PFSK-1 (cell line): Measurements from ENCODE around the gene BTBD8.

Source experiments
- FOXP2 ChIP-seq: optimal IDR thresholded peaks from 2 replicates; pipeline ENCODE3; 2011; ENCODE audit warnings: borderline replicate concordance, control low read depth, inconsistent platforms; ENCODE audit not compliant: insufficient read depth; ENCODE audit errors: extremely low read length, extremely low read depth
- POLR2AphosphoS5 ChIP-seq: IDR thresholded peaks from 2 replicates; pipeline ENCODE4 v1.6.1; 2012; ENCODE audit warnings: low read depth, mild to moderate bottlenecking, control low read depth, low read length, moderate library complexity
- SIN3A ChIP-seq: IDR thresholded peaks from 2 replicates; pipeline ENCODE4 v1.6.1; 2012; ENCODE audit warnings: mild to moderate bottlenecking, low read length, moderate library complexity, borderline replicate concordance; ENCODE audit not compliant: insufficient read depth
- TAF1 ChIP-seq: IDR thresholded peaks from 2 replicates; pipeline ENCODE4 v1.6.1; 2012; ENCODE audit warnings: low read length, control low read depth, borderline replicate concordance; ENCODE audit not compliant: insufficient read depth
- TF ChIP-seq, protein P1 (sequence below), 2 experiments: IDR thresholded peaks; 2 replicates each; pipeline versions ENCODE4 v1.6.1 to v1.8.0; 2011 to 2012; ENCODE audit warnings: low read depth in 2 of 2, low read length in 2 of 2, control low read depth in 1 of 2, inconsistent platforms in 1 of 2, mild to moderate bottlenecking in 1 of 2, moderate library complexity in 1 of 2; ENCODE audit not compliant: insufficient read depth in 1 of 2

The BTBD8 gene

DNA sequence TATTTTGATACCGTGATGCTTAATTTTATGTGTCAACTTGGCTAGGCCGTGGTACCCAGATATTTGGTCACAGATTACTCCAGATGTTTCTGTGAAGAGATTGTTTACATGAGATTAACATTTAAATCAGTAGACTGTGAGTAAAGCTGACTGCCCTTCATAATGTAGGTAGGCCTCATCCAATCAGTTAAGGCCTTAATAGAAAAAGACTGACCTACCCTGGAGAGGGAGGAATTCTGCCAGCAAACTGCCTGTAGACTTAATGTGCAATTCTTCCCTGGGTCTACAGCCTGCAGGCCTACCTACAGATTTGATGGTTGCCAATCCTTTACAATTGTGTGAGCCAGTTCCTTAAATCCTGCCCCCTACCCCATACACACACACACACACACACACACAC, 9.3 kb upstream of the BTBD8 start:
- TF ChIP-seq, protein P1, sequence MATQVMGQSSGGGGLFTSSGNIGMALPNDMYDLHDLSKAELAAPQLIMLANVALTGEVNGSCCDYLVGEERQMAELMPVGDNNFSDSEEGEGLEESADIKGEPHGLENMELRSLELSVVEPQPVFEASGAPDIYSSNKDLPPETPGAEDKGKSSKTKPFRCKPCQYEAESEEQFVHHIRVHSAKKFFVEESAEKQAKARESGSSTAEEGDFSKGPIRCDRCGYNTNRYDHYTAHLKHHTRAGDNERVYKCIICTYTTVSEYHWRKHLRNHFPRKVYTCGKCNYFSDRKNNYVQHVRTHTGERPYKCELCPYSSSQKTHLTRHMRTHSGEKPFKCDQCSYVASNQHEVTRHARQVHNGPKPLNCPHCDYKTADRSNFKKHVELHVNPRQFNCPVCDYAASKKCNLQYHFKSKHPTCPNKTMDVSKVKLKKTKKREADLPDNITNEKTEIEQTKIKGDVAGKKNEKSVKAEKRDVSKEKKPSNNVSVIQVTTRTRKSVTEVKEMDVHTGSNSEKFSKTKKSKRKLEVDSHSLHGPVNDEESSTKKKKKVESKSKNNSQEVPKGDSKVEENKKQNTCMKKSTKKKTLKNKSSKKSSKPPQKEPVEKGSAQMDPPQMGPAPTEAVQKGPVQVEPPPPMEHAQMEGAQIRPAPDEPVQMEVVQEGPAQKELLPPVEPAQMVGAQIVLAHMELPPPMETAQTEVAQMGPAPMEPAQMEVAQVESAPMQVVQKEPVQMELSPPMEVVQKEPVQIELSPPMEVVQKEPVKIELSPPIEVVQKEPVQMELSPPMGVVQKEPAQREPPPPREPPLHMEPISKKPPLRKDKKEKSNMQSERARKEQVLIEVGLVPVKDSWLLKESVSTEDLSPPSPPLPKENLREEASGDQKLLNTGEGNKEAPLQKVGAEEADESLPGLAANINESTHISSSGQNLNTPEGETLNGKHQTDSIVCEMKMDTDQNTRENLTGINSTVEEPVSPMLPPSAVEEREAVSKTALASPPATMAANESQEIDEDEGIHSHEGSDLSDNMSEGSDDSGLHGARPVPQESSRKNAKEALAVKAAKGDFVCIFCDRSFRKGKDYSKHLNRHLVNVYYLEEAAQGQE (IDR thresholded peaks at IDR 0.05; ENCODE audit: insufficient read depth in 1 of 2, low read depth in 2 of 2, low read length in 2 of 2): no peak
- TF ChIP-seq SIN3A: no peak
- TF ChIP-seq TAF1: no peak

DNA sequence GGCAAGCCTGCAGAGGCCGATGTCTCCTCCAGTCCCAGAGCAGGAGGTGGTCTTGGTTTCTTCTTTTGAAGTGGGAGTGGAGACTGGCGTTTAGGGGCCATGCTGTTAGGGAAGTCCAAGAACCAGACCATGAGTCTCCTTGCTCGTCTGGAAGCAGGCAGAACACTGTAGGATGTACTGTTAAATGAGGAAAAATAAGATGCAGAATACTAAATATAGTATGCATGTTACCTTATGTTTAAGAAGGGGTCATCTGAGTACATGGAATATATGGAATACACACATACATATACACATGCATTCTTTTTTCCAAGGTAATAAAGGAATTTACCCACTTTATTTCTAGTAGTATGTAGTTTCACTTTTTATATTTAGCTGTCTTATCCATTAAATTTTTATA, 4.8 kb upstream of the BTBD8 start, which contains the start of gene SETSIP:
TSS of gene SETSIP (minus strand) at position 101 of the 400 bp plus-strand sequence. CDS start at position 101, 0 bp downstream.
- no peak for TF ChIP-seq TAF1
- TF ChIP-seq FOXP2: no peak
- TF ChIP-seq POLR2AphosphoS5: no peak
- TF ChIP-seq, protein P1 (IDR thresholded peaks at IDR 0.05; ENCODE audit: insufficient read depth in 1 of 2, low read depth in 2 of 2, low read length in 2 of 2): no peak

DNA sequence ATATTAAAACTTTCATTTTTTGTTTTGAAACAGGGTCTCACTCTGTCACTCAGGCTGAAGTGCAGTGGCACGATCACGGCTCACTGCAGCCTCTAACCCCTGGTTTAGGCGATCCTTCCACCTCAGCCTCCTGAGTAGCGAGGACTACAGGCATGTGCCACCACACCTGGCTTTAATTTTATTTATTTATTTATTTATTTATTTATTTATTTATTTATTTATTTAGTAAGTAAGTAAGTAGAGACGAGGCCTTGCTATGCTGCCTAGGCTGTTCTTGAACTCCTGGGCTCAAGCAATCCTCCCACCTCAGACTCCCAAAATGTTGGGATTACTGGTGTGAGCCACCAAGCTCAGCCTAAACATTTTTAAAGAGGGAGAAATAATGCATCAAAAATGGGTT, 3.8 kb upstream of the BTBD8 start:
- TF ChIP-seq SIN3A (no peak), FOXP2 (no peak), TAF1 (no peak), POLR2AphosphoS5 (no peak)
- TF ChIP-seq, protein P1 (IDR thresholded peaks at IDR 0.05; ENCODE audit: insufficient read depth in 1 of 2, low read depth in 2 of 2, low read length in 2 of 2): no peak

DNA sequence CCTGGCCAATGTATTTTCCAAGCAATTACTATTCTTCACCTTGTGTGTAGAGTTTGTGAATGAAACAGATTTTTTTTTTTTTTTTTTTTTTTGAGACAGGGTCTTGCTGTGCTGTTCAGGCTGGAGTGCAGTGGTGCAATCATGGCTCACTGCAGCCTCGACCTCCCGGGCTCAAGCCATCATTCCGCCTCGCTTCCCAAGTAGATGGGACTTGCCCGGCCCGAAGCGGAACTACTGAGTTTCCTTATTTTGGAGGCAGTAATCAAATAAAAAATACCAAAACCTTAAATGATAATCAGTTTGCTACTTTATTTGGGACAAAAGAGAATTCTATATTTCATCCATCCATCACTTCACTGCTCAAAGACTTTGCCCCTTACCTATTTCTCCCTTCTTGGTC, 704 bp upstream of the BTBD8 start:
- TF ChIP-seq SIN3A (no peak), TAF1 (no peak), FOXP2 (no peak), POLR2AphosphoS5 (no peak)
- TF ChIP-seq, protein P1 (IDR thresholded peaks at IDR 0.05; ENCODE audit: insufficient read depth in 1 of 2, low read depth in 2 of 2, low read length in 2 of 2): no peak

DNA sequence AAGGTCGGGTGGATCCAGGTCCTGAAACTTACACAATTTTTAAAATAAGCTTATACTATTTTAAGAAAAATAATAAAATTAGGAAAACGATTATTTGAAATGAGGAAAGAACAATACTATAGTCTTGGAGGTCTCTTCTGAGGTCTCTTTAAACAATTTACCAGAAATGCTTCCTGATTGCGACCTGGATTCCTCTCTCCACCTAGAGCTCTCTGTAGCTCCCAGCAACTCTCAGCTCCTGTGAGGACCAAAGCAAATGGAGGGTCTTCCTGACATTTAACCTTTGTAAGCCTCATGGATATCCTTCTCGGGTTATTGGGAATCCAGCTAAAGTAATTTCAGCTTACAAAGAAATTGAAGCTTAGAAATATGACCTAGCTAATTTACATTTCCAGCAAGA, 886 bp downstream of the BTBD8 start:
- TF ChIP-seq POLR2AphosphoS5 (no peak), SIN3A (no peak), TAF1 (no peak), FOXP2 (no peak)
- TF ChIP-seq, protein P1 (IDR thresholded peaks at IDR 0.05; ENCODE audit: insufficient read depth in 1 of 2, low read depth in 2 of 2, low read length in 2 of 2): no peak
